ENCODE results near the gene ZC3H7B.

GRCh38 chr22:41339823-41340222, 38.5 kb downstream of the ZC3H7B start:
- TF ChIP-seq CTCF (IDR thresholded peaks at IDR 0.05; ENCODE audit: low read length): no peak
- no peak for TF ChIP-seq EZH2 (IDR thresholded peaks at IDR 0.05; ENCODE audit: borderline replicate concordance, low read length)

All from OCI-LY1 (cell line).